ENCODE results near the gene CEP295NL.
"Not testable (repeated sequence)": the region's sequence is repeated elsewhere in the genome, so short reads cannot be mapped to it uniquely, and the experiment has no call there.

CEP295NL gene

GRCh38 chr17:78873519-78874340 lies 29.3 kb downstream of the CEP295NL start:
- ChIA-PET POLR2A (interaction anchor here (3.3 kb wide), 1 partner anchor 33 kb away, joined by 9 read pairs; the partner anchor contains the start of gene USP36), CTCF (interaction anchor here (1.6 kb wide), 1 partner anchor 98 kb away, joined by 7 read pairs; no protein-coding TSS in a partner anchor)
- TF ChIP-seq TARDBP (IDR thresholded peaks at IDR 0.05) (no peak), NFRKB (IDR thresholded peaks at IDR 0.05) (no peak), FOXM1 (IDR thresholded peaks at IDR 0.05; ENCODE audit: borderline replicate concordance) (no peak), LEF1 (IDR thresholded peaks at IDR 0.05; ENCODE audit: borderline replicate concordance) (no peak), ZNF384 (IDR thresholded peaks at IDR 0.05) (no peak), L3MBTL2 (conservative IDR thresholded peaks at IDR 0.05) (no peak), SP1 (IDR thresholded peaks at IDR 0.05) (no peak), BHLHE40 (IDR thresholded peaks at IDR 0.05; ENCODE audit: borderline replicate concordance) (no peak), HDGF (IDR thresholded peaks at IDR 0.05; ENCODE audit: borderline replicate concordance) (no peak), FOXA1 (IDR thresholded peaks at IDR 0.05) (no peak), ARNT (IDR thresholded peaks at IDR 0.05) (no peak), FOXK2 (IDR thresholded peaks at IDR 0.05) (no peak), CTBP1 (IDR thresholded peaks at IDR 0.05; ENCODE audit: borderline replicate concordance) (no peak), SUZ12 (IDR thresholded peaks at IDR 0.05) (no peak), PKNOX1 (IDR thresholded peaks at IDR 0.05) (no peak)
- DNase-seq (ENCODE audit: extremely low spot score): no peak

- CTCF ChIA-PET: no interaction called here
- POLR2A ChIA-PET: interaction anchor here (0.8 kb wide), 1 partner anchor 10 kb away, joined by 3 read pairs; no protein-coding TSS in a partner anchor
- DNase-seq (ENCODE audit: extremely low spot score): no peak
- no peak for TF ChIP-seq TARDBP (IDR thresholded peaks at IDR 0.05)
- no peak for TF ChIP-seq PKNOX1 (IDR thresholded peaks at IDR 0.05)
- TF ChIP-seq BHLHE40 (IDR thresholded peaks at IDR 0.05; ENCODE audit: borderline replicate concordance): no peak
- TF ChIP-seq ZNF384 (IDR thresholded peaks at IDR 0.05): no peak
- no peak for TF ChIP-seq FOXM1 (IDR thresholded peaks at IDR 0.05; ENCODE audit: borderline replicate concordance)
- TF ChIP-seq SUZ12 (IDR thresholded peaks at IDR 0.05): no peak
- no peak for TF ChIP-seq SP1 (IDR thresholded peaks at IDR 0.05)
- no peak for TF ChIP-seq LEF1 (IDR thresholded peaks at IDR 0.05; ENCODE audit: borderline replicate concordance)
- TF ChIP-seq ARNT (IDR thresholded peaks at IDR 0.05): no peak
- TF ChIP-seq FOXK2 (IDR thresholded peaks at IDR 0.05): no peak
- TF ChIP-seq L3MBTL2 (conservative IDR thresholded peaks at IDR 0.05): no peak
Observed at GRCh38 chr17:78872486-78872885, 30.5 kb downstream of the CEP295NL start.

- CTCF ChIA-PET: no interaction called here
- no peak for DNase-seq (ENCODE audit: extremely low spot score)
- POLR2A ChIA-PET: no interaction called here
- TF ChIP-seq L3MBTL2 (conservative IDR thresholded peaks at IDR 0.05) (no peak), SP1 (IDR thresholded peaks at IDR 0.05) (no peak), PKNOX1 (IDR thresholded peaks at IDR 0.05) (no peak), CTBP1 (IDR thresholded peaks at IDR 0.05; ENCODE audit: borderline replicate concordance) (no peak), NFRKB (IDR thresholded peaks at IDR 0.05) (no peak), FOXM1 (IDR thresholded peaks at IDR 0.05; ENCODE audit: borderline replicate concordance) (no peak), ELF4 (IDR thresholded peaks at IDR 0.05) (no peak), FOXA1 (IDR thresholded peaks at IDR 0.05) (no peak), TARDBP (IDR thresholded peaks at IDR 0.05) (no peak), LEF1 (IDR thresholded peaks at IDR 0.05; ENCODE audit: borderline replicate concordance) (no peak), ZNF384 (IDR thresholded peaks at IDR 0.05) (no peak)
Observed at GRCh38 chr17:78870621-78871020, 32.4 kb downstream of the CEP295NL start.

- DNase-seq (ENCODE audit: extremely low spot score): no peak
- POLR2A ChIA-PET: interaction anchor here (0.9 kb wide), 1 partner anchor 65 kb away, joined by 3 read pairs; no protein-coding TSS in a partner anchor
- TF ChIP-seq FOXA1 (IDR thresholded peaks at IDR 0.05) (no peak), SP1 (IDR thresholded peaks at IDR 0.05) (no peak), FOXM1 (IDR thresholded peaks at IDR 0.05; ENCODE audit: borderline replicate concordance) (no peak), LEF1 (IDR thresholded peaks at IDR 0.05; ENCODE audit: borderline replicate concordance) (no peak), SUZ12 (IDR thresholded peaks at IDR 0.05) (no peak), TARDBP (IDR thresholded peaks at IDR 0.05) (no peak), PKNOX1 (IDR thresholded peaks at IDR 0.05) (no peak), NFRKB (IDR thresholded peaks at IDR 0.05) (no peak), ZNF384 (IDR thresholded peaks at IDR 0.05) (no peak), ELF4 (IDR thresholded peaks at IDR 0.05) (no peak), L3MBTL2 (conservative IDR thresholded peaks at IDR 0.05) (no peak), CTBP1 (IDR thresholded peaks at IDR 0.05; ENCODE audit: borderline replicate concordance) (no peak), FOXK2 (IDR thresholded peaks at IDR 0.05) (no peak), ARNT (IDR thresholded peaks at IDR 0.05) (no peak), BHLHE40 (IDR thresholded peaks at IDR 0.05; ENCODE audit: borderline replicate concordance) (no peak), HDGF (IDR thresholded peaks at IDR 0.05; ENCODE audit: borderline replicate concordance) (no peak)
- CTCF ChIA-PET: no interaction called here
Observed at GRCh38 chr17:78868391-78868790, 34.6 kb downstream of the CEP295NL start.

- not testable (repeated sequence) for DNase-seq (ENCODE audit: extremely low spot score)
- ChIA-PET CTCF (interaction anchor here (2.5 to 3.2 kb wide), 2 partner anchors 14 to 104 kb away, joined by 27 to 30 read pairs; no protein-coding TSS in a partner anchor), POLR2A (interaction anchor here (1.3 kb wide), 1 partner anchor 113 kb away, joined by 4 read pairs; the partner anchor contains the start of gene LGALS3BP)
Observed at GRCh38 chr17:78867046-78867445, 36.0 kb downstream of the CEP295NL start.
